ENCODE measurements around the gene CDK16.

DNA sequence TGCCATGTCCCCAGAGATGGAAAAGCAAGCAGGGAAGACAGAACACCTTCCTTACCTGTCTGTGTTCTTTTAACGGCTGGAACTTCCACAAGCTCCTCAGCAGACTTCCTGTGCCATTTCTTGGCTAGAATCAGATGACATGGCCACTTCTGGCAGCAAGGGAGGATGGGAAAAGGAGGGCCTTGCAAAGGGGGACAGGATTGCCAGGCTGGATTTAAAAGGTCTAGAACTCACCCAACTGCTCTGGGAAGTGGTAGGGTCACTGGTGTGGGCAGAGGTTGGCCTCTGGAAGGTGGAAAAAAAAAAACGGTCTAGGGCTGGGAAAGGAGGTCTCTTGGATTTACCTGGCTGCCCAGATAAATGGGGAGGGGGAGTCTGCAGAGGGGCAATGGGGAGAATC lies 12.7 kb downstream of the CDK16 start:
- TF ChIP-seq CTCF (conservative IDR thresholded peaks at IDR 0.05 in 1 of 2, IDR thresholded peaks at IDR 0.05 in 1 of 2; ENCODE audit: extremely low read depth in 1 of 2, insufficient read depth in 1 of 2, low read depth in 1 of 2, low read length in 2 of 2): no peak
- no peak for TF ChIP-seq EZH2 (IDR thresholded peaks at IDR 0.05; ENCODE audit: borderline replicate concordance, low read length)

All from mammary epithelial cell (primary cell).